Bladder microvascular endothelial cell (primary cell): Measurements from ENCODE around the gene COL8A2. TPM values are rescaled to one million over a fixed set of nuclear protein-coding genes. Genes with fewer than 3 reads are reported as not detected.

ENCODE experiments used
- total RNA-seq: library from RNA; depleted of rRNA; stranded (reverse); fragments of >200 nt; gene quantifications from 2 replicates; pipeline ENCODE4 v1.2.3, GENCODE V29; 2014

Gene COL8A2
- total RNA-seq: 0.16 and 1.8 TPM in 2 replicates

DNA sequence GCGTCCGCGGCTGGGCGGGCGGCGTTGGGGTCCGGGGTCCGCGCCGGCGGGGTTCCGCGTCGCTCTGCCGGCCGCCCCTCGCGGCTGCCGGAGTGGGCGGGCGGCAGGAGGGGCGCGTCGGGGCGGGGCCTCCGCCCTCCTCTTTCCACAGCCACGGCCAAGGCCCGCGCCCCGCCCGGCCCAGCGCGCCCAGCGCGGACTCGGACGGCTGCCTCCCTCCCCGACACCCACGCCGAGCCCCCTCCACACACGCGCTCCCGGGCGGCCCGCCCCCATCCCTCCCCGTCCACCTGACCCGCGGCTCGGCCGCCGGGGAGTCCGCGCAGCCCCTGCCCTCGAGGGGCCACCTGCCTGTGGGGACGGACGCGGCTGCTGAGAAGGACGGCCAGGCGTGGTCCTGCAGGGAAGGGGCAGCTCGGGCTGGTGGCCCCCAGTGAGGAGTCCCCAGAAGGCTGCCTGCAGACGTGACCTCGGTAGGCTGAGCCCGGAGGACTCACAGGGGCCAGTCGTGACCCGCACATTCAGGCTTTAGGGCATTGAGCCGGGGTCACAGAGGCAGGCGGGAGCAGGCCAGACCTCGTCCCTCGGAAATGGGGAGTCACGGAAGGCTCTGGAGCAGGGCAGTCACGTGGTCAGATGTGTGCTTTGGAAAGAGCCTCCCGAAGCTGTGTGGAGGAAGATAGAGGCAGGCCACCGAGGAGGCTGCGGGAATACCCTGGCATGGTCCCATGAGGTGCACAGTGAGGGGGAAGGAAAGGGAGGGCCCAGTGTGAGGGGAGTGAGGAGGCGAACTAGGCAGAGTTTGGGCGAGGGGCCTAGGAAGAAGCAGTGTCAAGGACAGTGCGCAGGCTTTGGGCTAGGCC lies at the start of gene COL8A2:
Gene COL8A2 (minus strand): TSS at position 94 of the 863 bp plus-strand sequence. CDS start 24,980 bp downstream, outside the sequence.

DNA sequence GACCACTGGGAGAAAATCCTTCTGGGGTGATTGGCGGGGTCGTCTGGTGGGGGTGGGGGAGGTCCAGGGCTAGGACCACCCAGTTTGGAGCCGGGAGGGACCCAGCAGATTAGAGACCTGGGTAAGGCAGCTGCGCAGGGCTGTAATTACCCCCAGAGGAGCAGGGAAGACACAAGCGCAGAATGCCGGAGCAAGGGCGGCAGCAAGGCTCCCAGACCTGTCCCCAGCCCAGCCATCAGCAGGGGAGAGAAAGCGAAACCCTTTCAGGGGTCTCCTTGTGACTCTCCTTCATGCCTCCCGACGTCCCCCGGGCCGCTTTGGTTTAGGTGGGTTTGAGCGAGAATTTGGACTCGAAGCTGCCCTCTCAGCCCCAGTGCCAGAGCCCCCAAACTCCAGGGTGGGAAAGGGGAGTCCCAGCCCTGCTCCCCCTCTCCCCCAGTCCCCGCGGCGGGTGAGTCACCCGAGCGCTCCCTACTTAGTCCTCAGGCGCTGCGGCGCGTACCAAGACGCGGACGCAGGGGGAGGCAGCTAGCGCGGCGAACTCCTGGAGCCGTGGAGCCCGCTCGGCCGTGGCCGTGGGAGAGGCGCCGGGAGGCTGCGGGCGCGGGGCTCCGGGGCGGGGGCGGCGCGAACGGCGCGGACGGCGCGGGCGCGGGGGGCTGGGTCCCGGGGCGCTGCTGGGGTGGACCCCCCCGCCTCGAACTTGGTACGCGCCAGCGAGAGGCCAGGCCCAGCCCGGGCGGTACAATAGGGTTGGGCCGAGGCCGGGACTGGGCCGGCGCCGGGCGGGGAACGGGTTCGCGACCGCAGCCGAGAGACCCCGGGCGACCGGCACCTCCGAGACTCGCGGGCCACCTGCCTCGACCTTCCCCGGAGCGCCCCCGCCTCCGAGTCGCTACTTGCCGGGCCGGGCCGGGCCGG lies 30.6 kb upstream of the COL8A2 start, which contains the start of gene MAP7D1:
Gene MAP7D1 (plus strand): TSS at position 753 of the 921 bp plus-strand sequence. CDS start 258 bp downstream, outside the sequence.

DNA sequence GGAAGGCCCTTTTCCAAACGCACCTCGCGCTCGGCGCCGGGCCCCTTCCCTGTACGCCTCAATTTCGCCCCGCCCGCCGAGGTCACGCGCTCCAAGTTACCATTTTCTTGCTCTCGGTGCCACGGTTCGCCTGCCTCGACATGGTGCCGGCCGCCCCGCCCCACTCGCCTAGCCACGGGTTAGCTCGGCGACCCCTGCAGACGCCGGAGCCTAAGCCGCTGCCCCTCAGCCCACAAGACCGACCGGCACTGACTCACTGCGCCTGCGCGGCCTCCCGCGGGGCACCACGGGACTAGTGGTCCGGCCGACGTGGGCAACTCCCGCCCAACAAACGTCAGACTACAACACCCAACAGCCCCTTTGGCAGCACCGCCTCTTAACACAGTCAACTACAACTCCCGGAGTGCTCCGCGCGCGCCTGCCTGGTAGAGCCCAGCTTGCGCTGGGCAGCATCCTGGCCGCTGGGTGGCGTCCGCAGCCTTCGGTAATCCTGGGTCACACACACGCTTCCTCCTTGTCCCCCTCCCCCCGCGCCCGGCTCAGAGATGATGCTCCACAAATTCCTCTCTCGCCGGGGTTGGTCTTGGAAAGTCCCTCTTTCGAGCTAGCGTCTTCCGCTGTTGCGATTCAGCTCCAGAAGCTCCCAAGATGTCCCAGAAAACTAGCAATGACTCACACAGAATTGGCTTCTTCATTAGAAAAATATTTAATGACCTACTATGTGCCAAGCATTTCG lies 24.4 kb upstream of the COL8A2 start, which contains the start of gene TRAPPC3:
Gene TRAPPC3 (minus strand): TSS at position 250 of the 736 bp plus-strand sequence. CDS start 108 bp downstream, at position 142.

DNA sequence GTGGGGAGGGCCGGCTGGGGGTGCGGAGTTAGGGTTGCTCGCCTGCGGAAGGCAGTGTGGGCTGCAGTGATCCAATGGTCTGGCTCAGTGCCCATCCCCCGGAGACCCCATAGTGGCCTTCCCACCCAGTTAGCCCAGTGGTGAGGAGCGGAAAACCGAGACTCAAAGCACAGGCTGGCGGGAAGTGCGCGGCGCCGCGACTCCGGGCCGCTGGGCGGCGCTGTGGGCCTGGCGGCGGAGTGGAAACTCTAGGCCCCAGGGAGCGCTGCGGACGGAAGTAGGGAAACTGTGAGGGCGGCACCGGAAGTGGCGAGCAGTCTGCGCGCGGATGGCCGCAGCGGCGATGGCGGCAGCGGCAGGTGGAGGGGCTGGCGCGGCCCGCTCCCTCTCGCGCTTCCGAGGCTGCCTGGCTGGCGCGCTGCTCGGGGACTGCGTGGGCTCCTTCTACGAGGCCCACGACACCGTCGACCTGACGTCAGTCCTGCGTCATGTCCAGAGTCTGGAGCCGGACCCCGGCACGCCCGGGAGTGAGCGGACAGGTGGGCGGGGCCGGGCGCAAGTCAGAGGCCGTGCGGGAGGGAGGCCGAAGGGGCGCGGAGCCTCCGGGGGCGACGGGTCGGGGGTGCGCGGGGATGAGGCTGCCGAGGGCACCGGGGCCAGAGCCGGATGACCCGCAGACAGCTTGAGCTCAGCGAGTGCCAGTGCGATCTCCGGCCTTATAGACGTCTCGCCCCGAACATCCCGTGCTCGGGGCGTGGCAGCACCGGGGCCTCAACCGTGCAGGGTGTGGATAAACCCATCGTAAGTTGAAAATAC lies 36.2 kb downstream of the COL8A2 start, which contains the start of gene ADPRS:
Gene ADPRS (plus strand): TSS at position 316 of the 816 bp plus-strand sequence. CDS start 13 bp downstream, at position 329.

DNA sequence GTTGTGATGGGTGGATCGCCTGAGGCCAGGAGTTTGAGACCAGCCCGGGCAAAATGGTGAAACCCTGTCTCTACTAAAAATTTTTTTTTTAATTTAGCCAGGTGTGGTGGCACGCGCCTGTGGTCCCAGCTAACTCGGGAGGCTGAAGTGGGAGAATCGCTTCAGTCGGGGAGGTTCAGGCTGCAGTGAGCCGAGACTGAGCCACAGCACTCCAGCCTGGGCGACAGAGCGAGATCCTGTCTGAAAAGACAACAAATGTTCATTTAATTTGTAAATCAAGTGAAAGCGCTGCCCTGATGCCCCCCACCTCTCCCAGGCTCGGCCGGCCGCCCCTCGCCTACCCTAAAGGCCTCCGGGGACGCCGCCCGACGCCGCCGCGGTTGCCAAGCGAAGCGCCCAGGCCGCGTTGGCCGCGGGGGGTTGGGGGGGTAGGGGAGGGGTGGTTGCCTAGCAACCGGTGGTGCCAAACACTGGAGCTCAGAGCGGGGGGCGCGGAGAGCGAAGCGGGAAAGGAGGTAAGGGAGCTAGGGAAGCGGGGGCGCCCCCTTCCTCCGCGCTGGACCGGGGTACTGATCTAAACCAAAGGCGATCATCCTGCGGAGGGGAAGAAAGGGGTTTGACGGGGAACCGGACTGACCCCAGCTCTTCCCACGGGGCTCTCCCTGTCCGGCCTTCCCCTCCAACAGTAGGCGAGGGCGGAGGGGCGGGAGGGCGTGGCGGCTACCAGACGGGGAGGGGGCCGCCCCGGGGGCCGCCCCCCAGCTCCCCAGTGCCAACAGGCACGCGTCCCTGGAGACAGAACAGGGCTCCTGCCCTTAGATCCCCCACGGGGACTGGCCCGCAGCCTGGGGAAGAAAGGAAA lies 41.2 kb downstream of the COL8A2 start, which contains the start of gene TEKT2:
Gene TEKT2 (plus strand): TSS at position 460 of the 862 bp plus-strand sequence. CDS start 828 bp downstream, outside the sequence.

Other genes starting within 250 kb of the COL8A2 start
- gene AGO1, start 242.0 kb downstream of the COL8A2 start, total RNA-seq: 4.9 and 18.3 TPM in 2 replicates
- gene AGO3, start 194.1 kb downstream of the COL8A2 start, total RNA-seq: 4.4 and 31.0 TPM in 2 replicates
- gene TEKT2, start 41.1 kb downstream of the COL8A2 start, total RNA-seq: 0.25 TPM in 1 of 2 replicates, not detected in the other
- gene ADPRS, start 36.3 kb downstream of the COL8A2 start, total RNA-seq: 27.0 and 42.4 TPM in 2 replicates
- gene TRAPPC3, start 24.3 kb upstream of the COL8A2 start, total RNA-seq: 59.4 and 90.6 TPM in 2 replicates
- gene MAP7D1, start 30.9 kb upstream of the COL8A2 start, total RNA-seq: 66.9 and 108 TPM in 2 replicates
- gene THRAP3, start 99.2 kb upstream of the COL8A2 start, total RNA-seq: 88.2 and 101 TPM in 2 replicates
- 0.81 and 2.1 TPM in 2 replicates for gene SH3D21, start 181.1 kb upstream of the COL8A2 start, total RNA-seq
- gene EVA1B, start 198.4 kb upstream of the COL8A2 start, total RNA-seq: 59.6 and 131 TPM in 2 replicates